Neural cell (in vitro differentiated cells): ENCODE measurements around the gene TSPEAR. TPM values are rescaled to one million over a fixed set of nuclear protein-coding genes. Genes with fewer than 3 reads are reported as not detected.

ENCODE experiments used
- H2AFZ ChIP-seq: fragments of 200-600, 300-800 bp; sonication (generic), shearing (Covaris generic); 2 replicates; pipeline ENCODE4 v1.6.0; 2014; ENCODE audit warnings: low read depth, mild to moderate bottlenecking, antibody characterized with exemption, low read length, moderate library complexity
- H3F3A ChIP-seq: fragments of 200-600 bp; shearing (Covaris generic); 2 replicates; pipeline ENCODE4 v1.6.1; 2016; ENCODE audit warnings: mild to moderate bottlenecking, moderate library complexity, mixed read lengths, antibody characterized with exemption, low read length; ENCODE audit not compliant: insufficient read depth, poor library complexity, severe bottlenecking
- H3K27ac ChIP-seq: fragments of 200-600, 300-800 bp; sonication (generic), shearing (Covaris generic); 2 replicates; pipeline ENCODE4 v1.5.1; 2014; ENCODE audit warnings: mild to moderate bottlenecking, low read length, moderate library complexity
- H3K27me3 ChIP-seq: fragments of 300-800, 200-600 bp; sonication (generic), shearing (Covaris generic); 2 replicates; pipeline ENCODE4 v1.6.0; 2014; ENCODE audit warnings: mild to moderate bottlenecking, low read depth, low read length, moderate library complexity; ENCODE audit not compliant: insufficient read depth
- H3K36me3 ChIP-seq: fragments of 300-800, 200-600 bp; sonication (generic), shearing (Covaris generic); 2 replicates; pipeline ENCODE4 v1.5.1; 2014; ENCODE audit warnings: mild to moderate bottlenecking, antibody characterized with exemption, low read length, moderate library complexity; ENCODE audit not compliant: insufficient read depth
- H3K4me2 ChIP-seq: fragments of 300-800, 200-600 bp; sonication (generic), shearing (Covaris generic); 2 replicates; pipeline ENCODE4 v1.6.0; 2014; ENCODE audit warnings: mild to moderate bottlenecking, low read length
- H3K4me3 ChIP-seq: fragments of 300-800, 200-600 bp; sonication (generic), shearing (Covaris generic); 2 replicates; pipeline ENCODE4 v1.5.1; 2014; ENCODE audit warnings: mild to moderate bottlenecking, low read length, moderate library complexity
- H3K79me2 ChIP-seq: fragments of 200-600 bp; shearing (Covaris generic); replicated peaks from 2 replicates; pipeline ENCODE4 v1.6.0; 2014; ENCODE audit warnings: mild to moderate bottlenecking, low read length, moderate library complexity; ENCODE audit not compliant: insufficient read depth
- H3K9ac ChIP-seq: fragments of 300-800, 200-600 bp; sonication (generic), shearing (Covaris generic); 2 replicates; pipeline ENCODE4 v1.6.1; 2016; ENCODE audit warnings: mild to moderate bottlenecking, low read length, mixed read lengths
- H3K9me2 ChIP-seq: fragments of 200-600 bp; shearing (Covaris generic); 2 replicates; pipeline ENCODE4 v1.6.1; 2016; ENCODE audit warnings: mild to moderate bottlenecking, low read length, mixed read lengths; ENCODE audit not compliant: insufficient read depth
- H3K9me3 ChIP-seq: fragments of 200-600, 300-800 bp; sonication (generic), shearing (Covaris generic); 2 replicates; pipeline ENCODE4 v1.6.1; 2016; ENCODE audit warnings: mild to moderate bottlenecking, mixed run types, low read length, moderate library complexity, mixed read lengths
- H4K20me1 ChIP-seq: fragments of 200-600 bp; shearing (Covaris generic); 2 replicates; pipeline ENCODE4 v1.6.1; 2016; ENCODE audit warnings: mild to moderate bottlenecking, mixed run types; ENCODE audit not compliant: insufficient read depth
- EP300 ChIP-seq: fragments of 450-650 bp; conservative IDR thresholded peaks from 2 replicates; pipeline ENCODE4 v1.6.1; 2014; ENCODE audit warnings: antibody characterized with exemption, mild to moderate bottlenecking, moderate library complexity; ENCODE audit not compliant: poor library complexity, severe bottlenecking
- EZH2 ChIP-seq: fragments of 200-600, 300-800 bp; shearing (Covaris generic), sonication (generic); IDR thresholded peaks from 2 replicates; pipeline ENCODE4 v1.6.1; 2014; ENCODE audit warnings: antibody characterized with exemption, low read length, borderline replicate concordance, mild to moderate bottlenecking; ENCODE audit not compliant: insufficient read depth, poor library complexity, severe bottlenecking
- MXI1 ChIP-seq: fragments of 450-650 bp; conservative IDR thresholded peaks from 2 replicates; pipeline ENCODE4 v1.6.1; 2014; ENCODE audit warnings: antibody characterized with exemption, mild to moderate bottlenecking; ENCODE audit not compliant: poor library complexity, severe bottlenecking
- POLR2AphosphoS5 ChIP-seq: IDR thresholded peaks from 2 replicates; pipeline ENCODE4 v1.6.1; 2012
- RAD21 ChIP-seq: fragments of 450-650 bp; conservative IDR thresholded peaks from 2 replicates; pipeline ENCODE4 v1.6.1; 2014; ENCODE audit warnings: antibody characterized with exemption, mild to moderate bottlenecking, moderate library complexity
- SMC3 ChIP-seq: fragments of 450-650 bp; conservative IDR thresholded peaks from 2 replicates; pipeline ENCODE4 v1.6.1; 2014; ENCODE audit warnings: antibody characterized with exemption, mild to moderate bottlenecking, moderate library complexity; ENCODE audit not compliant: poor library complexity
- TAF1 ChIP-seq: IDR thresholded peaks from 2 replicates; pipeline ENCODE4 v1.6.1; 2012; ENCODE audit warnings: low read depth
- polyA plus RNA-seq: library from polyadenylated mRNA; depleted of rRNA; stranded (reverse); fragments of >200 nt; gene quantifications from 2 replicates; pipeline ENCODE4 v1.2.3, GENCODE V29; 2014
- TF ChIP-seq, protein P1 (sequence below): fragments of 450-650 bp; IDR thresholded peaks from 2 replicates; pipeline ENCODE4 v1.5.1; 2014; ENCODE audit warnings: antibody characterized with exemption, mild to moderate bottlenecking, moderate library complexity; ENCODE audit not compliant: poor library complexity, severe bottlenecking
- TF ChIP-seq, protein P2 (sequence below): IDR thresholded peaks from 2 replicates; pipeline ENCODE4 v1.6.1; 2012; ENCODE audit warnings: borderline replicate concordance

The TSPEAR gene
- polyA plus RNA-seq, 1 donor from 2014 or later, result 0.19 TPM

DNA sequence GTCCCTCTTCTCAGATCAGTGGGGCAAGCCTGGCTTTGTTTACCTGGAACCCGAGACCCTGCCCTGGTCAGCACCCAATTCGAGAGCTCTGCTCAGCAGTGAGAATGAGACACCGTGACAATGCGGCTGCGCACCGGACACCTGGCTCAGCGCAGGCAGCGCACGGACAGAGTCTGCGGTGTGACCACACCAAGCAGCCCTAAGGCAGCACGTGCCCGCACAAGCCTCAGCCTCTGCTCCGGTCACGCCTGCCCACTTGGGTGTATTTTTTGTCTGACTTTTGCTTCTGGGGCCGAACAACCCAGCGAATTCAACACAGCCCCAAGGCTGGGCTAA, 94.8 kb downstream of the TSPEAR start:
- Histone ChIP-seq H3F3A (no peaks in the 10 kb centered on the region), H3K27me3 (no peaks in the 10 kb centered on the region), H2AFZ (no peak overlapping the region), H3K9ac (no peak overlapping the region), H3K4me3 (no peak overlapping the region), H3K4me2 (no peak overlapping the region), H3K36me3 (no peaks in the 10 kb centered on the region), H3K79me2 (no peaks in the 10 kb centered on the region), H3K27ac (no peak overlapping the region), H4K20me1 (no peaks in the 10 kb centered on the region), H3K9me3 (no peaks in the 10 kb centered on the region), H3K9me2 (no peaks in the 10 kb centered on the region)
- no peak for TF ChIP-seq SMC3

DNA sequence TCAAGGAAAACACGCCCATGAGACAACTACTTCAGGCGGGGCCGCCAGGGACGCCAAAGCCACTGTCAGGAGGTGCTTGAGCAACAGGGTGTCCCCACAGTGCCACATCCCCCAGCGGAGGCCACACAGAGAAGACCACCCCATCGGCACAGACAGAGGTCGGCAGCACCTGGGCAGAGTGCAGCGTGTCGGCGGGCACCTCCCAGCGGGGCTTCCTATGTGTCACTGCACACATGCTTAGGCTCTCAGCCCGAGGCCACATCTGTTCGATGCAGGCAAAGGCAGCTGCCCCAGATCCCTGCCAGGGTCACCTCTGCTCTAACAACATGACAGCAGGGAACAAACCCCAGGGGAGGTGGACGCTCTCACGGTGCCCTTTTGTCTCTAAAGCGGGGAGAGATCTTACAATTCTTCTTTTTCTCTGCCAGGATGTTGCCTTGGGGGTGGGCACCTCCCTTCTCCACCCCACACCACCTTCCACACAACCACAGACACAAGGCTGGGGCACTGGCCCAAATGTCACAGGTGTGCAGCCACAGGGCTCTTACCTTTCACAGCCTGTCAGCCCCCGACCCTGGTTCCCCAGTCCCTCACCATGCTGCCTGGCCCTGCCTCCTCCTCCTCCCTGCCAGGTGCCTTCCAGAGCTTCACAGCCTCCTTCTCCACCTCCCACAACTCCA, 95.3 kb downstream of the TSPEAR start:
- TF ChIP-seq EP300 (no peak), EZH2 (no peak), SMC3 (no peak), RAD21 (no peak), TAF1 (no peak), POLR2AphosphoS5 (no peak)
- TF ChIP-seq, protein P1, sequence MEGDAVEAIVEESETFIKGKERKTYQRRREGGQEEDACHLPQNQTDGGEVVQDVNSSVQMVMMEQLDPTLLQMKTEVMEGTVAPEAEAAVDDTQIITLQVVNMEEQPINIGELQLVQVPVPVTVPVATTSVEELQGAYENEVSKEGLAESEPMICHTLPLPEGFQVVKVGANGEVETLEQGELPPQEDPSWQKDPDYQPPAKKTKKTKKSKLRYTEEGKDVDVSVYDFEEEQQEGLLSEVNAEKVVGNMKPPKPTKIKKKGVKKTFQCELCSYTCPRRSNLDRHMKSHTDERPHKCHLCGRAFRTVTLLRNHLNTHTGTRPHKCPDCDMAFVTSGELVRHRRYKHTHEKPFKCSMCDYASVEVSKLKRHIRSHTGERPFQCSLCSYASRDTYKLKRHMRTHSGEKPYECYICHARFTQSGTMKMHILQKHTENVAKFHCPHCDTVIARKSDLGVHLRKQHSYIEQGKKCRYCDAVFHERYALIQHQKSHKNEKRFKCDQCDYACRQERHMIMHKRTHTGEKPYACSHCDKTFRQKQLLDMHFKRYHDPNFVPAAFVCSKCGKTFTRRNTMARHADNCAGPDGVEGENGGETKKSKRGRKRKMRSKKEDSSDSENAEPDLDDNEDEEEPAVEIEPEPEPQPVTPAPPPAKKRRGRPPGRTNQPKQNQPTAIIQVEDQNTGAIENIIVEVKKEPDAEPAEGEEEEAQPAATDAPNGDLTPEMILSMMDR, result no peak
- Histone ChIP-seq H3K4me3 (no peak overlapping the region), H3K27ac (no peak overlapping the region), H3K79me2 (no peaks in the 10 kb centered on the region), H3K9ac (no peak overlapping the region), H2AFZ (no peak overlapping the region), H3K36me3 (no peaks in the 10 kb centered on the region), H3K27me3 (no peaks in the 10 kb centered on the region), H4K20me1 (no peaks in the 10 kb centered on the region), H3F3A (no peaks in the 10 kb centered on the region), H3K9me3 (no peaks in the 10 kb centered on the region), H3K4me2 (no peak overlapping the region), H3K9me2 (no peaks in the 10 kb centered on the region)

DNA sequence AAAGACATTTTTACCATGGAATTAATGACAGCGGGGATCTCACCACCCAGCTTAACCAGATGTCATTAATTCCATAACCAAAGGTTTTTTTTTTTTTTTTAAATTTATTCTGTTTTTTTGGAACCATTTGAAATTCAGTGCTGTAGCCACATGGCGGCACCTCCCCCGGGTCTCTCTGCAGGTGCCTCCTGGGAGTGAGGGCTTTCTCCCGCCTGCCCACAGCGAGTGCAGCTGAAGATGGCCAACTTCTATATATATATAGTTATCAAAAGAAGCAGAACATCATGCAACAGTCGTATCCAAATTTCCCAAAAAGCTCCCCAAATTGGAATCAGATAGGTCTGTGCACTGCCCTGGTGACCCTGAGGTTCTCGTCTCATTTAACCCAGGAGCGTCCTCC, 95.9 kb downstream of the TSPEAR start:
- no peaks in the 10 kb centered on the region for H3K27me3 ChIP-seq
- H3K27ac ChIP-seq, result no peak overlapping the region
- no peak overlapping the region for H2AFZ ChIP-seq
- no peak overlapping the region for H3K9ac ChIP-seq
- H3K9me2 ChIP-seq, result no peaks in the 10 kb centered on the region
- no peaks in the 10 kb centered on the region for H3F3A ChIP-seq
- H3K9me3 ChIP-seq, result no peaks in the 10 kb centered on the region
- no peaks in the 10 kb centered on the region for H4K20me1 ChIP-seq
- TF ChIP-seq SMC3 (no peak), POLR2AphosphoS5 (no peak), MXI1 (no peak), EP300 (no peak), EZH2 (no peak), RAD21 (no peak), TAF1 (no peak)
- TF ChIP-seq, protein P2, sequence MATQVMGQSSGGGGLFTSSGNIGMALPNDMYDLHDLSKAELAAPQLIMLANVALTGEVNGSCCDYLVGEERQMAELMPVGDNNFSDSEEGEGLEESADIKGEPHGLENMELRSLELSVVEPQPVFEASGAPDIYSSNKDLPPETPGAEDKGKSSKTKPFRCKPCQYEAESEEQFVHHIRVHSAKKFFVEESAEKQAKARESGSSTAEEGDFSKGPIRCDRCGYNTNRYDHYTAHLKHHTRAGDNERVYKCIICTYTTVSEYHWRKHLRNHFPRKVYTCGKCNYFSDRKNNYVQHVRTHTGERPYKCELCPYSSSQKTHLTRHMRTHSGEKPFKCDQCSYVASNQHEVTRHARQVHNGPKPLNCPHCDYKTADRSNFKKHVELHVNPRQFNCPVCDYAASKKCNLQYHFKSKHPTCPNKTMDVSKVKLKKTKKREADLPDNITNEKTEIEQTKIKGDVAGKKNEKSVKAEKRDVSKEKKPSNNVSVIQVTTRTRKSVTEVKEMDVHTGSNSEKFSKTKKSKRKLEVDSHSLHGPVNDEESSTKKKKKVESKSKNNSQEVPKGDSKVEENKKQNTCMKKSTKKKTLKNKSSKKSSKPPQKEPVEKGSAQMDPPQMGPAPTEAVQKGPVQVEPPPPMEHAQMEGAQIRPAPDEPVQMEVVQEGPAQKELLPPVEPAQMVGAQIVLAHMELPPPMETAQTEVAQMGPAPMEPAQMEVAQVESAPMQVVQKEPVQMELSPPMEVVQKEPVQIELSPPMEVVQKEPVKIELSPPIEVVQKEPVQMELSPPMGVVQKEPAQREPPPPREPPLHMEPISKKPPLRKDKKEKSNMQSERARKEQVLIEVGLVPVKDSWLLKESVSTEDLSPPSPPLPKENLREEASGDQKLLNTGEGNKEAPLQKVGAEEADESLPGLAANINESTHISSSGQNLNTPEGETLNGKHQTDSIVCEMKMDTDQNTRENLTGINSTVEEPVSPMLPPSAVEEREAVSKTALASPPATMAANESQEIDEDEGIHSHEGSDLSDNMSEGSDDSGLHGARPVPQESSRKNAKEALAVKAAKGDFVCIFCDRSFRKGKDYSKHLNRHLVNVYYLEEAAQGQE, result no peak
- TF ChIP-seq, protein P1, result no peak
- H3K79me2 ChIP-seq, result no peaks in the 10 kb centered on the region
- no peak overlapping the region for H3K4me3 ChIP-seq
- H3K4me2 ChIP-seq, result no peak overlapping the region
- H3K36me3 ChIP-seq, result no peaks in the 10 kb centered on the region
